Measurements from ENCODE around the gene RHBDL3.
A peak's percentile ranks its signal among the peaks of the same experiment; 100 is the strongest.
"Not testable (repeated sequence)": the region's sequence is repeated elsewhere in the genome, so short reads cannot be mapped to it uniquely, and the experiment has no call there.

RHBDL3 gene, protein sequence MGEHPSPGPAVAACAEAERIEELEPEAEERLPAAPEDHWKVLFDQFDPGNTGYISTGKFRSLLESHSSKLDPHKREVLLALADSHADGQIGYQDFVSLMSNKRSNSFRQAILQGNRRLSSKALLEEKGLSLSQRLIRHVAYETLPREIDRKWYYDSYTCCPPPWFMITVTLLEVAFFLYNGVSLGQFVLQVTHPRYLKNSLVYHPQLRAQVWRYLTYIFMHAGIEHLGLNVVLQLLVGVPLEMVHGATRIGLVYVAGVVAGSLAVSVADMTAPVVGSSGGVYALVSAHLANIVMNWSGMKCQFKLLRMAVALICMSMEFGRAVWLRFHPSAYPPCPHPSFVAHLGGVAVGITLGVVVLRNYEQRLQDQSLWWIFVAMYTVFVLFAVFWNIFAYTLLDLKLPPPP

DNA sequence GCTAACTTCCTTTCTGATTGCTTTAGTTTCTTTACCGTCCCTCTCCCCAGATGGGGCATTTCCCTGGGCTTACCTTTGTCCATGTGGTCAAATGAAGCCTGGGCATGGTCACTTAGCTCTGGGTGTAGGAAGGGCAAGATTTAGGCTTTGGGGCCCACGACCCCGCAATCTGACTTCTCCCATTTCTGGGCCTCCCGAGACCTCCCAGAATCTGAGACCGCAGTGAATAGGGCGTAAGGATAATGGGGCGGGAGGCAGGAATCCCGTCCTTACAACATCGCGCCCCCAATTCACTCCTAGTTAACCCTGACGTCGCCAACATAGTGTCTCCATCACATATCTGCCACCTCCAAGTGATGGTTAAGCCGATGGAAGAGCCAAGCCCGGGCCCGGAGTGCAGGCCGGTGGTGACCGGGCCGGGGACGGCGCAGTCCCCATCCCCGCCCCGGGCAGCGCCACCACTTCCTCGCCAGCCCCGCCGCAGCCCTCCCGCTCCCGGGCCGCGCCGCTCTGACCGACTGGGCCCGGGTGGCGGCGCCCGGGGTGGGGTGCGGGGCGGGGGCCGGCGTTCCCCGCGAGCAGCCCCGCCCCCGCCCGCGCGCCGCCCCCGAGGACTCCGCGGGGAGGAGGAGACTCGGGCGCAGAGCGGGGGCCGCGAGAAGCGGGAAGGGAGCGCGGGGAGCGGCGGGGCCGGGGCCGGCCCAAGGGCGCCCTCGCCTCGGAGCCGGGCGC, at the start of gene RHBDL3:
RHBDL3 (plus strand) TSS at position 641 of the 732 bp plus-strand sequence. CDS start 358 bp downstream, outside the sequence.
- DNase-seq, result no peak

DNA sequence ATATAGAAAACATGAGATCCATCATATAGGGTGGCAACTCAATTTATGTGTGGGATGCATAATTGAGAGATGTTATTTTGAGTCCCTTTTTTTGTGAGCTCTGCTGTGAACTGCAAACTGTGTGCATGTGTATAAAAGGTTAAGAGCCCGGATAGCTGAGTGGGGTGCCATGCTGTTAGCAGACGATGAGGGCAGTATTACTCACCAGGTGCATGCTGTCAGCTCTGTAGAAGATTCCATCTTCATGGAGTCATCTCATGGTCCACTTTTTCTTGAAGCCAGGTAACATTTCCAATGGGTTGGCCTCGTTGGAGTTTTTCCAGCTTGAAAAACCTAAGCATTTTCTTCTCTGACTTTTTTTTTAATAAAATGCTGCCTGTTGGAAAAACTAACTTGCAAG, 43.0 kb upstream of the RHBDL3 start:
- no peak for DNase-seq

DNA sequence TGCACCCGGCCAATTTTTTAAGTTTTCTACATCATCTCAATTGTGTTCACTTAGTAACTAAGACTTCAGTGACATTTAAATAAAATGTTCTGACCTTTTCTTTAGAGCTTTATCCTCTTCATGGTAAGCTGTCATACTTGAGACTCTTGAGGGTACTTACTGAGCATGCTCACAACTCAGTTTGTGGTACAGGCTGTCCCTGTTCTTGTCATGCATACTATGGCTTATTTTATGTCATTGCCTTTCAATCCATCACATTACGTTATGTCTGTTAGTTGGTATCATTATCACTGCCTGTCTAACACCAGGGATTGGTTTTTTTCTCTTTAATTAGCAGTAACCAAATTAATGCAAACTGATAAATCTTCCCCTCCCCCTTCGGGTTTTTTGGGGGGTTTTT, 41.9 kb upstream of the RHBDL3 start:
- no peak for DNase-seq

DNA sequence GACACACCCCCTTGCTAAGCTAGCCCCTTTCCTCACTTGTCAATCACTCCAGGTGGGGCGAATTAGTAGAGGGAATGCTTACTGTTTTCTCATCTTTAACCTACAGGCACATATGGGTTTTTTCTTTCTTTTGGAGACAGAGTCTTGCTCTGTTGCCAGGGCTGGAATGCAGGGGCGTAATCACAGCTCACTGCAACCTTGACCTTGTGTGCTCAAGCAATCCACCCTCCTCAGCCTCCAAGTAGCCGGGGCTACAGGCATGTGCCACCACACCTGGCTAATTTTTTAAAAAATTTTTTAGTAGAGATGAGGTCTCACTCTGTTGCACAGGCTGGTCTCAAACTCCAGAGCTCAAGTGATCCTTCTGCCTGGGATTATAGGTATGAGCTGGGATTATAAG, 38.7 kb upstream of the RHBDL3 start:
- no peak for DNase-seq

DNA sequence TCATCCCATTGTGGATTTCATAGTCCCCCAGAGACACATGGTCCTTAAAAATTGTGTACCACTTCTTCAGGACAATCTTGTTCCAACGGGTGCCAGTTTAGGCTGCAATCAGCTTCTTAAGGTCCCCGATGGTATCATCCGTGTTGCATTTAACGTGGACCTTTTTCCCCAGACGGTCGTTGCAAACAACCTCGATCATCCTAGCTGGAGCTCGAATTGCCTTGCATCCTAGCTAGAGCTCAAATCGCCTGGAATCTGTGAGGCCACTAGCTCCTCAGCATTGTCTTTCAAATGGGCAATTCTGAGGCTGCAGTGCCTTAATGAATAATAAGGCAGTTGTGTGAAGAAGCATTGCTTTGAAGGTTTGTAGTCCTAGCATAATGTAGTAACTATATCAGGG, 37.7 kb upstream of the RHBDL3 start:
- no peak for DNase-seq

DNA sequence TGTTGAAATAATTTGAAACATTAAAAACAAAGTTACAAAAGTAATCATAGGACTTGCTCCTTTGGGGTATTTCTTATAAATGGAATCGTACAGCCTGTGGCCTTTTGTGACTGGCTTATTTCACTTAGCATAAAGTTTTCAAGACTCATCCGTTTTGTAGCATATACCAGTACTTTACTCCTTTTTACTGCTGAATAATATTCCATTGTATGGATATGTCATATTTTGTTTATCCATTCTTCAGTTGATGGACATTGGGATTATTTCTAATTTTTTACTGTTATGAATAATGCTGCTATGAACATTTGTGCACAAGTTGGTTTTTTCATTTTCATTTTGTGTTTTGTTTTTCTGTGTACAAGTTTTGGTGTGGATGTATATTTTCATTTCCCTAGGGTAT, 30.0 kb upstream of the RHBDL3 start:
- no peak for DNase-seq

DNA sequence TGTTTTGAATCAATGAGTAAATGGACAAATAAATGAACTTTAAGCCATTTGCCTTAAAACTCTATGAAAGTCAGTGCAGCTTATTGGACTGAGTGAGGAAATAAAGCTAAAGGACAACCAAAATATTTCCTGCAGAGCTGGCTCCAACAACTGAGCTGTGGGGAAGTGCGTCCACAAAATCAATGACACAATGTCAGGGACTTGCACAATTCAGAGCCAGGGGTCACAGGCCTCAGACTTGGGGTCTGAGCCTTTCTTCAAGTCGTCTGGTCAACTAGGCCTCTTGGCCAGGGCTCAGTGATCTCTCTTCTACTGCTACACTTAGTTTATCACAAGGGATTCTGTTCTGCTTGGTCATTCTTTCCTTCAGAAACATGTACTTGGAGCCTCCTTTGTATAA, 26.2 kb upstream of the RHBDL3 start:
- no peak for DNase-seq

DNA sequence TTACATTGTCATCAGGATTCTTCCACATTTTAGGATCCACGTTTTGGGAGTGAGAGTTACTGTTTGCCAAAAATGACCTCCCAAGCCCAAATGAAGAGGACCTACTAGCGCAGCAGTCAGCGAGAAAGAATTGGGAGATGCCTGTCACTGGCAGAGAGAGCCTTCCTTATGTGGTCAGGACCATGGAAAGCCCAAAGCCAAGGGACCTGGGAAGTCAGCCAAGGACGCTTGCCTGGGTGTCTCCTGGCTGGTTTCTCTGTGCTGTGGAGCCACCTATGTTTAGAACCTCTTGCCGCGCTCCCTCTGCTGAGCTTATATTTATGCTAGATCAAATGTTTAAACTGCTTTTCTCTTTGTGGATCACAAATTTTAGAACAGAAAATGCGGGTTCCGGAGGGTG, 24.9 kb upstream of the RHBDL3 start:
- DNase-seq, result no peak

DNA sequence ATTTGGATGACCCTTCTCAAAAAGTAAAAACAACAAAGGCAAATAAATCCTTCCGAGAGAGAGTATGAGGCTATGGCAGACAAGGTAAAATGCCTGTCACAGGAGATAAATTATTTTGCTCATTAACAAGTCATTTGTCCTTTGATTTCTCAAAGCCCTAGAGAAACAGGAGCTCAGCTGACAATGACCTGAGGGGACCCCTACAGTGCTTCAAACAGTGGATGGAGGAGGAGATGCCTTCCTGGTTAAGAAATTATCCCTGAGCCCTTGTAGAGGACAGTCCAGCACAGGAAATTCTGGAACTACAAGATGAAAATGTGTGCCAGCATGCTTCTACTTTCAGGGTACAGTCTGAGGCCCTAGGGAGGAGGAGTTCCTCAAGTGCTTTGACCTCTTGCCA, 24.0 kb upstream of the RHBDL3 start:
- DNase-seq, result no peak

DNA sequence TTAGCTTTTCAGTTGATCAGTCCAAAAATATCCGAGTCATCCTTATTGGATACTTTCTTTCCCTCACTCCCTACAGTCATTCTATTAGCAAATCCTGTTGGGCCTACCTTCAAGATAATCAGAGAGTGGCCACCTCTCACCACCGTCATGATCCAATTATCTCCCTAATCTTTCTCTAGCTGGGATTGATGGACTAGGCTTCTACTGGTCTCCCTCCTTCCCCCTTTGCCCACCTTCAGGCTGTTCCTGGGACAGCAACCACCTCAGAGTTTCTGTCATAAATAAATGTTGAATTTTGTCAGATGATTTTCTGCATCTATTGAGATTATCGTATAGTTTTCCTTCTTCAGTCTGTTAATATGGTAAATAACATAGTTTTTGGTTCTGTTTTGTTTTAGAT, 16.2 kb upstream of the RHBDL3 start:
- no peak for DNase-seq

DNA sequence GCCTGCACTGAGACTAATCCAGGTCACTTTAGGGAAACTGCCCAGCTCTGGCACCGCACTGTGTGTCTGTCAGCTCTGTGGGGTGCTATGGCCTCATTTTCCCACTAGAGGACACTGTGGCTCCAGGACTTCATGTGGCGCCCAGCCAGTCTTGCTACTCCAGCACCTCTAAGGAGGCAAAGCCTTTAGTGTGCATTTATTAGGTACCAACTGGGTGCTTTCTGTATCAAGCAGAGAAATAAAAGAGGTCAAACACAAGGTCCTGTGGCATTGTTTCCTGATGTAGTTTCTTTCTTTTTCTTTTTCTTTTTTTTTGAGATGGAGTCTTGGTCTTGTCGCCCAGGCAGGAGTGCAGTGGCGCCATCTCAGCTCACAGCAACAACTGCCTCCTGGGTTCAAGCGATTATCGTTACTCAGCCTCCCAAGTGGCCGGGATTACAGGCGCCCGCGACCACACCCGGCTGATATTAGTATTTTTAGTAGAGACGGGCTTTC, 12.5 kb upstream of the RHBDL3 start:
- peak; percentile 73 for DNase-seq

DNA sequence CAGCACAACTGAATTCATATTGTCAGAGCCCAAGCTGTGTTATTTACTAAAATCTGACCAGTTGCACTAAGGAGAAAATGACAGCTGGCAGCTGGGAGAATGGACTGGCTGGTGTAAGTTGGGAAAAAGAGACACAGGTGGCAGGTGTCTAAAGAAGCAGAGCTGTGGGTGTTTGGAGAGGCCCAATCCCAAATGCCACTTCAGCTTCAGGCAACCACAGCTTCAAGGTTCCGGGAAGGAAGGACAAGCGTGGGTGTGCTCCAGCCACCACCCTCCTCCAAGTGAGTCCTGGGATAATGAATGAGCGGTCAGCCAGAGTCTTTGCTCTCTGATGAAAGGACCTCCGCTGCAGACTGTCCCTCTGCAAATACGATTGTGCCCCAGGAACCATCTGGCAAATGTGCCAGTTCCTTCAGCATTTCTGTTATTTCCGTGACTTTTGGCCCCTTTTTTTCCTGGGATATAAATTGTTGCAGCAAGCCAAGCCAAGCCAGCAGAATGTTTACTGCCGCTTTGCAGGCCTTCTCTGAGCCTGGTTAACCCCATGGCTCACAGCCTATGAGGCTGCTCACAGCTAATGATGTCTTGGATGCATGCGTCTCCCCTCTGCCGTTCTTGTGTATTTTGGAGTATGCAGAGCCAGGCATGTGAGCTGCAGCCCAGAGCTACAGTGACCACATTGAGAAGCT, 9.5 kb upstream of the RHBDL3 start:
- no peak for DNase-seq

DNA sequence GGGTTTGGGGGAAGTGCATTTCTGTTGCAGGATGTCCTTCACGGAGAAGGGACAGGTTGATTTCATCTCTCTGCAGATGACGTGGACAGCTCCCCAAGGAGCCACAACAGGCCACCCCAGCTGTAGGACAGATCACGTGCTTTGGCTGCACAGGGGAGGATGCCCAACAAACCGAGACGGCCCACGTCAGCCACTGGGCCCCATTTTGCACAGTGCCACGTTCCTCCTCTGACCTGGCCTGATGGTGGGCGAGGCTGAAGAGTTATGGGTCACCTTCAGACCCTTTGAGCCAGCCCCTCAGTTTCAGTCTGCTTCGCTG, 9.0 kb upstream of the RHBDL3 start:
- no peak for DNase-seq

DNA sequence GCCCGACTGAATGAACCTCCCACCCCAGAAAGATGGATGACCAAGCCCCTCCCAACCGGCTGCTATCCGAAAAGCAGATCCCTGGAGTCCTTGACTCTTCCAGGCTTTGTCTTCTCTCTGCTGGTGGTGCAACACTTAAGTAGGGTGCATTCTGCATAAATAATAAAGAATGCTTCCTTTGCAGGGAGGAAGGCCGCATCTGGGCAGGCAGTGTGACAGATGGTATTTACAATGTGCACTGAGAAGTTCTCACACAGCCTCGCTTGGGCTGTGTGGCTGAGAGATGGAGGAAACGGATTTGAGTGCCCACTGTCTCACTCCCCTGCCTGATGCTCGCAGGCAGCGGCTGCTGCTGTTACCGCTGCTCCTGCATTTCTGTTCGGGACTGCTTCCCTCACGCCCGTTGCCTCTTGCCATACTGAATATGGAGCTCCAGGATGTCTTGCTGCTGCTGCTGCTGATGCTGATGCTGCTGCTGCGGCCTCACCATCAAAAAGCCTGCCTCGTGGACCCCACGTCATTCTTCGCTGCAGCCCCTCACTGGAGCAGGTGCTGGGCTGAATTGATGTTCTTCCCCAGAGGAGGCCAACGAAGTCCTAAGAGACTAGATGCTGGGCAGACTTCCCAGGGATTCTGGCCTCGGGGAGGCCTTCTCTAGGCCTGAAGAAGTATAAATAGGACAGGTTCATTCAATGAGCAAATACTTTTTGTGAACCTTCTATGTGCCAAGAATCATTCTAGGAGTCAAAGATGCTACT, 7.1 kb upstream of the RHBDL3 start:
- no peak for DNase-seq

DNA sequence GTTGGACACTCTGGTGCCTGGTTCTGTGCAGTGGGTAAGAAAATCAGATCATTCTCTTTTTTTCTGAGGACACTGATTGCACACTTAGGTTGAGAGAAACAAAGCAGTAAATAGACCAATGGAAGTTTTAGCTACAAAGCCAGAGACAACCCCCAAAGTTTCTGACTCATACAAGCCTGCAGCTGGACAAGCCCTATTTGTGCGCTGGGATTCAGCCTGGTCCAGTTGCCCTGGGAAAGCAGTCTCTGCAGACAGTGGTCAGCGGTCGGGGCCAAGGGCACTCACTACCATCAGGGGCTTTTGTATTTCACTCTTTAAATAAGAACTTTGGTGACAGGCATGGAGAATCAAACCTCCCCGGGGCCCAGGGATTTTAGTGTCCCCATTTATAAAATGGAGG, 6.0 kb upstream of the RHBDL3 start:
- DNase-seq, result no peak

DNA sequence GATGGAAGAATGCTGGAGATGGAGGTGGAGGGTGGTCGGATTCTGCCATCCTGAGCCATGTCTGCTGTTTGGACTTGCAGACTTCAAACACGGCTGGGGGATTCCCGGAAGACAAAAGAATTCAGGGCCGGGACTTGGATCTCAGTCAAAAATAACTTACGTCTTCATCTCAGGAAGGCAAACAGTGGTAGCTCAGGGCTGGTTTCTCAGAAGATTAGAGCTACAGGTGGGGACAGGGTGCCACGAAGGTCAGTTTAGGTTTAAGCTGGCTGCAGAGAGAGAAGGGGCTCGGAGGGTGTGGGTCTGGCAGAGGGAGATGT, 4.3 kb upstream of the RHBDL3 start:
- DNase-seq, result no peak

DNA sequence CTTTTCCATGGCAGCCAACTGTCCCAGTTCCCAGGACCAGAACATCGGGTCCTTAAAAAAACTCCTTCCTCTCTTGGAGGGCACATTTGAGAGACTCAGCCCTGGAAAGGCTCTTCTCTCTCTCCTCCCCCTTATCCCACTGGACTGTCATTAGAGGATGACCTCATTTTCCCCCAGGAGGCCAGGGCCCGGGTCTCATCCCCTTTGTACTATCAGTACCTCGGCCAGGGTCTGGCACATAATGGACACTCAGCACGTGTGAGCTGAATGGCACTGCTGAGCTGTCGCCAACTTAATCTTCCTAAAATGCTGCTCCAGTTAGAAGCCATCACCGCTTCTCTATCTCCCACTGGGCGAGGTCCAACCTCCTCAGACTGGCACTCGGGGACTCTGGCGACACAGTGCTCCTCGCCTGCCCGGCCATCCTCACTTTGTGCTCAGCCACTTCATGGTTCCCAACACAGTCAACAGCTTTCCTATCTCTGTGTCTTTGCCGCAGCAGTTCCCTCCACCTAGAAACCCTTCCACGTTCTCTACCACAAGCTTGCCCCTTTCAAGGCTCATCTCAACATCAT, 3.6 kb upstream of the RHBDL3 start:
- no peak for DNase-seq

DNA sequence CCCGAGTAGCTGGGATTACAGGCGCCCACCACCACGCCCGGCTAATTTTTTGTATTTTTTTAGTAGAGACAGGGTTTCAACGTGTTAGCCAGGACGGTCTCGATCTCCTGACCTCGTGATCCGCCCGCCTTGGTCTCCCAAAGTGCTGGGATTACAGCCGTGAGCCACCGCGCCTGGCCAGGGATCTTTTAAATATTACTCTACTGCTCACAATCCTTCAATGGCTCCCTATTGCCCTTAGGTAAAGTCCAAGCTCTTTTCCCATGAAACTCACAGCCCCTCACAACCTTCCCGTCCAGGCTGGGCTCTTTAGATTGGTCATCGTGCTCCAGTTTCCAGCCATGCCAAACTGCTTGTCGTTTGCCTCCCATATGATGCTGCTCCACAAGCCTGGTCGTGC, 2.1 kb upstream of the RHBDL3 start:
- not testable (repeated sequence) for DNase-seq

DNA sequence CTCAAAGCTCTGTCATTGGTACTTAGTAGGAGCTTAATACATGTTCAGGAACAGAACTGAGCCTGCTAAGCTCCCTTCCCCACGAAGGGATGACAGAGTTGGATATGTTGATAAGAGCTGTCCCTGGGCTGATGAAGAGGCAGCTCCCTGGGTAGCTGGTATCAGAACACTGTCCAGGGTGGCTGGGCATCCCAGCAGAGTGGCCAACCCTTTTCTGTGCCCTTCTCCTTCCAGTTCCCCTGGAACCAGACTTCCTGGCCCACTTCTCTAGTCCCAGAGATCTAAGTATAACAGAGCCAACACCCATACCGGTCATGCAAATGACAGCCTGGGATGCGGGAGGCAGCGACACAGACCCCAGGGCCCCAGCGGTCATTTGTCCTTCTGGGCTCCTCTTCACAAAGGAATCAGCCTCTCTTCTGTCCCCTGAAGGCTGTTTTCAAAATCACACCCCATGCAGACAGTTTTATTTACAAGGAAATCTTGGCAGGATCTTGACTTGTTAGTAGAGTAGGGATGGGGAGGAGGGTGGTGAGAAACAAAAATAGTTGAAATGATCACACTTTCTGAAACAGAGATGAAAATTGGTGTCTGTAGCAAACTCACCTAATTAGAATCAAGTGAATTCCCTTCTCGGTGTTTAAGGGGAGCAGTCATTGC, 1.4 kb upstream of the RHBDL3 start:
- DNase-seq, result no peak

DNA sequence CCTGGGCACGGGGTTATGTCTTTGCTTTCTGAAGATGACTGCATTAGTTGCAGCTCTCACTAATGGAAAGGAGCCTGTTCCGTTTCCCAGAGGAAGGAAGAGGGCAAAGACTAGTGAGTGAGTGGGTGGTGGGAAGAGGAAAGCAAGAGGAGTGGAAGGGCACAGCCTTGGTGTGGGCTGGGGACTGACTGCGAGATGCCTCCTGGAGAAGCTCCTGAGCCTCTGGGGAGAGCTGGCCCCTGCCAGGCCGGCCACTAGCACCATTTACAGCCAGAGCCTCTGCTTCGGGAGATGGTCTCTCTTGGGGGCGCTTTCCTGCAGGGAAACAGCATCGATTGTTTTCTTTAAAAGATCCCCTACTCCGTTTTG, 825 bp upstream of the RHBDL3 start:
- DNase-seq, result no peak

DNA sequence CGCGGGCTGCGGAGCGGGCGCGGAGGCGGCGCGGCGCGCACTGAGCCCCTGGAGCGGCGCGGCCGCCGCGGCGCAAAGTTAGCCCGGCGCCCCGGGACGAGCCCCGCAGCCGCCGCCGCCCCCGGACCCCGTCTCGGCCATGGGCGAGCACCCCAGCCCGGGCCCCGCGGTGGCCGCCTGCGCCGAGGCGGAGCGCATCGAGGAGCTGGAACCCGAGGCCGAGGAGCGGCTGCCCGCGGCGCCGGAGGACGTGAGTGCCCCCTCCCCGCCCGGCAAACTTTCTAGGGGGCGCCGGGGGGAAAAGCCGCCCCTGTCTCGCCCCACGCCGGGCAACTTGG, 388 bp downstream of the RHBDL3 start:
- DNase-seq, result no peak
